Measurements from ENCODE around the gene MRPS12.

Gene MRPS12

GRCh38 chr19:38975214-38975860, 44.6 kb downstream of the MRPS12 start, which contains the start of gene FBXO17:
FBXO17 (minus strand) TSS chr19:38975742; CDS start chr19:38950319, 25,423 bp downstream.
- no peak for DNase-seq (ENCODE audit: low spot score)

DNA sequence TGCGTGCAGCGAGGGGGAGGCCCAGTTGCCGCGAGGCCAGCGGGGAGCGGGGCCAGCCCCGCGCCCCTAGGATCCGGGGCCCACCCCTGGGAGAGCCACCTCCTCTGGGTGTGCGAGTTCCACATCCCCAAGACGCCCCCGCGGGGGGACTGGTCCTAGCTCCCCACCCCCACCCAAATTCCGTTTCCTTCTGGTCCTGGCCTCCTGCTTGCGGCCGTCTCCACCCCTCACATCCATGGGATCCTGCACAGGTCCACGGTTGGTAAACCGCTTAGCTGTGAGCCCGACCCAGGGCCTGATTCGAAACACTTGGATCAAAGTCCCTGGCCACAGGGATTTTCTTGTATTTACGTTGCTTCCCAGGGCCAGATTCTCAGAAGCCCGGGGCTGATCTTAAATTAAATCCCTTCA, 45.1 kb downstream of the MRPS12 start:
- no peak for DNase-seq (ENCODE audit: low spot score)

- DNase-seq (ENCODE audit: low spot score), result no peak
Measured at GRCh38 chr19:38977445-38978325, 46.9 kb downstream of the MRPS12 start.

DNA sequence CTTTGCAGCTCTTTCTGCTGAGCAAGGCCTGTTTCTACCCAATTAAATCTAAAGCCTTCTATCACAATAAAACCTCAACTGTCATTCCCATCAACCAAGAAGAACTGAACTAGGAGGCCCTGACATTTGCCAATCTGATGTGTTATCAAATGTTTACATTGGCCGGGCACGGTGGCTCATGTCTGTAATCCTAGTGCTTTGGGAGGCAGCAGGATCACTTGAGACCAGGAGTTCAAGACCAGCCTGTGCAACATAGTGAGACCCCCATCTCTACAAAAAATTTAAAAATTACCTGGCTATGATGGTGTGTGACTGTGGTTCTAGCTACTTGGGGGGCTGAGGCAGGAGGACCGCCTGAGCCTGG, 47.6 kb downstream of the MRPS12 start:
- DNase-seq (ENCODE audit: low spot score), result no peak

- DNase-seq (ENCODE audit: low spot score), result no peak
Measured at GRCh38 chr19:38979812-38980211, 49.1 kb downstream of the MRPS12 start.

DNA sequence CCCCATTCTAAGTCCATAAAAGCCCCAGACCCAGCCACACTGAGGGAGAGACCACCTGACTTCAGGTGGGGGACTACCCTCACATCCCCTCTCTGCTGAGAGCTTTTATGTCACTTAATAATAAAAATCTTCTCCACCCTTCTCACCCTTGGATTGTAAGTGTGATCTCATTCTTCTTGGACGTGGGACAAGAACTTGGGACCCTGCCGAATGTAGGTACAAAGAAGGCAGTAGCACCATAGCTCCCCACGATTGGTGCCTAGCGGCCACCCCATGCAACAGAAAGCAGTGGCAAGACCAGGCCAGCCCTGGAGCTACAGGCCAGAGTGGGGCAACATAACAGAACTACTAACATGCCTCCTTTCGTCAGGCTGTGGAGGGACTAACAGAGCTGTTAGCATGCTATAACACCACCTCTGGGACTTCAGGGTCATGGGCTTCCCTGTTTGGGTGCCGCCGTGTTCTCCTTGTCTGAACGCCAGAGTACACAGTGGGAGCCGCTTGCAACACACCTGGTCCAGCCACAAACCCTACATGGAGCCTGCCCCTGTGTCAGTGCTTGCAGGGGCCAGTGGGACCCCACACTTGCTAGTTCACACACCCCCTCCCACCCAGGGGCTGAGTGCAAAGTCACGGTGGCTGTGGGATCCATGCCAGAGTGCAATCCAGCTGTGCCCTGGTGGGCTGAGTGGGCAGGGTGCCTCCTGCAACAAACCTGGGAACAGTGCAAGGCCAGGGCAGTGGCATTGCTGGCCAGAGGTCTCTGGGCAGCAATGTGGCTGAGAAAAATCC, 50.0 kb downstream of the MRPS12 start:
- no peak for DNase-seq (ENCODE audit: low spot score)
